WTC11 (cell line): ENCODE measurements around the gene KCNMA1. TPM values are rescaled to one million over a fixed set of nuclear protein-coding genes. Genes with fewer than 3 reads are reported as not detected.

Experiments used
- ATAC-seq: fragments of 200-7000 bp; cut with Tn5 transposase; 2 replicates; pipeline ENCODE4 v1.10.0; 2021; ENCODE audit warnings: mild to moderate bottlenecking, moderate library complexity
- CTCF ChIA-PET: fragments of 300-600 bp; sonication (Branson Sonifier 250); formaldehyde crosslinking; loops from one replicate; lab custom pipeline; 2021; ENCODE audit warnings: antibody characterized with exemption; lab: Charles Lee
- POLR2A ChIA-PET: fragments of 350-600 bp; sonication (Branson Sonifier 250); formaldehyde crosslinking; loops from one replicate; lab custom pipeline; 2021; ENCODE audit warnings: antibody characterized with exemption; lab: Charles Lee
- DNase-seq: peaks from one replicate; pipeline ENCODE4 v3.0.0; 2021; ENCODE audit warnings: low spot score
- H3K27ac Mint-ChIP-seq: 2 replicates; pipeline ENCODE4 v1.8.0; 2021; ENCODE audit warnings: mixed read lengths
- H3K27me3 Mint-ChIP-seq: 2 replicates; pipeline ENCODE4 v1.8.0; 2021; ENCODE audit warnings: low read depth, mild to moderate bottlenecking, moderate library complexity, mixed read lengths
- H3K36me3 Mint-ChIP-seq: 2 replicates; pipeline ENCODE4 v1.8.0; 2021; ENCODE audit warnings: mixed read lengths
- H3K4me1 Mint-ChIP-seq: 2 replicates; pipeline ENCODE4 v1.8.0; 2022; ENCODE audit warnings: mixed read lengths
- H3K4me3 Mint-ChIP-seq: 2 replicates; pipeline ENCODE4 v1.8.0; 2021; ENCODE audit warnings: mild to moderate bottlenecking, moderate library complexity, mixed read lengths
- H3K9me3 Mint-ChIP-seq: 2 replicates; pipeline ENCODE4 v1.8.0; 2021; ENCODE audit warnings: mixed read lengths
- ATF2 ChIP-seq: sonication (generic); formaldehyde crosslinking; IDR thresholded peaks from 2 replicates; pipeline ENCODE4 v1.8.1; 2022; ENCODE audit warnings: low read depth, missing genetic modification reagents, borderline replicate concordance
- E2F4 ChIP-seq: sonication (generic); formaldehyde crosslinking; IDR thresholded peaks from 2 replicates; pipeline ENCODE4 v1.8.1; 2022; ENCODE audit warnings: low read depth, mild to moderate bottlenecking, moderate library complexity, missing genetic modification reagents, borderline replicate concordance
- ESRRA ChIP-seq: sonication (generic); formaldehyde crosslinking; IDR thresholded peaks from 2 replicates; pipeline ENCODE4 v1.8.1; 2022; ENCODE audit warnings: mild to moderate bottlenecking, missing genetic modification reagents, borderline replicate concordance
- ETV6 ChIP-seq: sonication (generic); formaldehyde crosslinking; IDR thresholded peaks from 2 replicates; pipeline ENCODE4 v1.8.1; 2022; ENCODE audit warnings: mild to moderate bottlenecking, missing genetic modification reagents
- GTF2I ChIP-seq: fragments of 250-450 bp; sonication (Bioruptor Pico); conservative IDR thresholded peaks from 2 replicates; pipeline ENCODE4 v1.4.0; 2021; ENCODE audit warnings: mild to moderate bottlenecking
- HMGXB4 ChIP-seq: sonication (generic); formaldehyde crosslinking; IDR thresholded peaks from 2 replicates; pipeline ENCODE4 v1.8.1; 2023; ENCODE audit warnings: mild to moderate bottlenecking, moderate library complexity, missing genetic modification reagents
- KAT7 ChIP-seq: sonication (generic); formaldehyde crosslinking; IDR thresholded peaks from 2 replicates; pipeline ENCODE4 v1.8.1; 2023; ENCODE audit warnings: missing genetic modification reagents, mild to moderate bottlenecking, borderline replicate concordance
- PRDM15 ChIP-seq: sonication (generic); formaldehyde crosslinking; IDR thresholded peaks from 2 replicates; pipeline ENCODE4 v1.8.0; 2022; ENCODE audit warnings: missing genetic modification reagents
- STAT6 ChIP-seq: sonication (generic); formaldehyde crosslinking; conservative IDR thresholded peaks from 2 replicates; pipeline ENCODE4 v1.8.1; 2023; ENCODE audit warnings: mild to moderate bottlenecking, low read depth, missing genetic modification reagents, moderate library complexity
- TEAD4 ChIP-seq: sonication (generic); formaldehyde crosslinking; IDR thresholded peaks from 2 replicates; pipeline ENCODE4 v1.8.0; 2022; ENCODE audit warnings: mild to moderate bottlenecking, missing genetic modification reagents
- ZNF219 ChIP-seq: sonication (generic); formaldehyde crosslinking; IDR thresholded peaks from 2 replicates; pipeline ENCODE4 v1.8.0; 2023; ENCODE audit warnings: missing genetic modification reagents, mild to moderate bottlenecking, borderline replicate concordance
- ZNF317 ChIP-seq: sonication (generic); formaldehyde crosslinking; IDR thresholded peaks from 2 replicates; pipeline ENCODE4 v1.8.1; 2023; ENCODE audit warnings: low read depth, mild to moderate bottlenecking, moderate library complexity, missing genetic modification reagents, borderline replicate concordance
- ZNF423 ChIP-seq: fragments of 250-450 bp; sonication (Bioruptor Pico); IDR thresholded peaks from 2 replicates; pipeline ENCODE4 v2.1.2; 2022; ENCODE audit warnings: mild to moderate bottlenecking, moderate library complexity
- ZNF425 ChIP-seq: fragments of 250-450 bp; sonication (Bioruptor Pico); conservative IDR thresholded peaks from 2 replicates; pipeline ENCODE4 v1.9.0; 2021; ENCODE audit warnings: mild to moderate bottlenecking
- ZNF532 ChIP-seq: fragments of 250-450 bp; sonication (Bioruptor Pico); IDR thresholded peaks from 2 replicates; pipeline ENCODE4 v1.9.0; 2021; ENCODE audit warnings: mild to moderate bottlenecking, borderline replicate concordance
- total RNA-seq: library from RNA; stranded (reverse); gene quantifications from 3 replicates; pipeline ENCODE4 v1.2.3, GENCODE V29; 2021

KCNMA1 gene
- total RNA-seq, 1 experiment from 2014 or later = 7.3 TPM

- peaks cover 5% of the 10 kb centered on the region; the same call in 1 of the 2 replicates for H3K4me1 Mint-ChIP-seq
- ATAC-seq (no peak), DNase-seq (no peak)
- H3K27me3 Mint-ChIP-seq = no peaks in the 10 kb centered on the region; the same call in 1 of the 2 replicates
- CTCF ChIA-PET = no interaction called here
- POLR2A ChIA-PET = no interaction called here
- TF ChIP-seq ZNF317 (CRISPR knock-in tag) = no peak
- TF ChIP-seq ATF2 = no peak
- no peak for TF ChIP-seq PRDM15 (CRISPR knock-in tag)
- no peak for TF ChIP-seq ZNF219
- no peak for TF ChIP-seq KAT7 (CRISPR knock-in tag)
- no peak for TF ChIP-seq GTF2I
- no peak for TF ChIP-seq E2F4 (CRISPR knock-in tag)
- no peak for TF ChIP-seq ZNF423 (CRISPR knock-in tag)
- TF ChIP-seq TEAD4 (CRISPR knock-in tag) = no peak
- no peak for TF ChIP-seq ETV6
- TF ChIP-seq HMGXB4 (CRISPR knock-in tag) = no peak
- H3K27ac Mint-ChIP-seq = no peak overlapping the region
- H3K4me3 Mint-ChIP-seq = no peak overlapping the region
- no peaks in the 10 kb centered on the region for H3K36me3 Mint-ChIP-seq
- H3K9me3 Mint-ChIP-seq = no peaks in the 10 kb centered on the region
These were observed 565.7 kb downstream of the KCNMA1 start for GRCh38 chr10:77071956-77072355.

- ChIA-PET POLR2A (no interaction called here), CTCF (no interaction called here)
- Mint-ChIP-seq H3K4me1 (peaks cover 3% of the 10 kb centered on the region), H3K27me3 (no peaks in the 10 kb centered on the region; the same call in 1 of the 2 replicates), H3K27ac (no peak overlapping the region), H3K36me3 (no peaks in the 10 kb centered on the region), H3K9me3 (peaks cover 4% of the 10 kb centered on the region; the same call in 1 of the 2 replicates), H3K4me3 (no peak overlapping the region)
- DNase-seq (no peak), ATAC-seq (no peak)
- TF ChIP-seq ZNF425 (CRISPR knock-in tag) = no peak
- TF ChIP-seq ESRRA (CRISPR knock-in tag) = no peak
- no peak for TF ChIP-seq STAT6
- no peak for TF ChIP-seq ATF2
- TF ChIP-seq ZNF532 (CRISPR knock-in tag) = no peak
These were observed 566.6 kb downstream of the KCNMA1 start for GRCh38 chr10:77071001-77071511.
